ENCODE results near the gene TTC39A.

The TTC39A gene

DNA sequence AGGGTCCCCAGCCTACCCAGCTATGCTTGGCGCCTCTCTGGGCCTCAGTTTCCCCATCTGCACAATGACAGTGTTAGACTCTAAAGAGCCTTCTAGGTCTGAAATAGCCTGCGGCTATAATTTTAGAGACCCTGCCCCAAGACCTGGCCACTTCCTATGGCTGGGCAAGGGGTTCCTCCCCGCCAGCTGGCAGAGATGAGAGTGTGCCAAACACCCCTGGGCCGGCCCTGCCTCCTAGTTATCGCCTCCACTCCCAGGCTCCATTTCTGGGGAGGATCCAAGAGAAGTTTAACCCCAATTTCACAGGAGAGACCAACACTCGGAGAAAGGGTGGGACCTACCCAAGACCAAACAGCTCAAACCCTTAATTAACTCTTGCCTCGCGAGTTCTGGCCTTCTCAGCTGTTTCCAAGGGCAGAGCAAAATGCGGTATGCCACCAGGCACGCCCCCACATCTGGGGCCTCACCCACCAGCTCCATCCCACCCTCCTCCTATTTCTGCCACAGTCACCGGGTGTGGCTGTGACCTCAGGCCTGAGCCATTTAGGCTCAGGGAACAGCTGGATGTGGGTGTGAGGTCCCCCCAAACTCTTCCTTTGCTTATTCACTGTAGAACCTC lies 35.7 kb downstream of the TTC39A start:
- no peak overlapping the region for H3K27ac ChIP-seq (ENCODE audit: low read length)

DNA sequence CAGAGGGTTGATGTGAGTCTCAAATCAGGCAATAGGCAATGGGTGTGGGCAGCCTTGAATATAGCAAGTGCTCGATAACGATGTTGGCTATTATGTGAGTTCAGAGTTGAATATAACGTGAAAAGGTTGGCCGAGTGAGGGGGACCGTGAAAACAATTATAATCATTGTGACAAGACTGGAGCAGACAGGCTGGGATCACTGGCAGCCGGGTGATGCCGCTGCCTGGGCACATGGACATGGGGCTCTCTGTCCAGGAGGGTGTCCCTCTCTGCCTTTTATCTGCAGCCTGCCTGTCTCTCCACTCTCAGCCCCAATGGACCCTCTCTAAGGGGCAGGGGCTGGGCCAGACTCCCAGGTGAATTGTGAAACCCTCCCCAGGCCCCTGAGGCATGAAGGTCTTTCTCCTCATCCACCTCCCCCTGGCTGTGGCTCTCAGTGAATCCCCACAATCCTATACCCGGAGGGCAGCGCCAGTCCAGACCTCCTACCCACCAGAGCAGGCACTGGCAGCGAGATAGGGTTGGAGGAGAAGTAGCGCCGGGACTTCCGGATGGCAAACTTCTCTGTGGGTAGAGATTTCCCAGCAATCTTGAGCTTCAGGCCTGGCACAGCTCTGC lies 36.4 kb downstream of the TTC39A start:
- no peak overlapping the region for H3K9ac ChIP-seq (ENCODE audit: low read length)
- no peaks in the 10 kb centered on the region for H3K9me2 ChIP-seq (replicated peaks; ENCODE audit: insufficient read depth, low read length)
- H3K9me3 ChIP-seq (replicated peaks; ENCODE audit: insufficient read depth, low read length): no peaks in the 10 kb centered on the region

More for the DNA sequence above, 35.7 kb downstream of the TTC39A start:
- no peak for DNase-seq
- Histone ChIP-seq H3F3A (ENCODE audit: insufficient read depth, low read length) (no peaks in the 10 kb centered on the region), H3K79me2 (ENCODE audit: low read length) (no peaks in the 10 kb centered on the region), H3K4me1 (ENCODE audit: low read length) (0 out of 2 replicates have a peak, but pooled peaks cover 5% of the 10 kb centered on the region), H3K9ac (ENCODE audit: low read length) (no peak overlapping the region), H3K36me3 (replicated peaks; ENCODE audit: insufficient read depth, low read length) (no peaks in the 10 kb centered on the region), H4K20me1 (ENCODE audit: insufficient read depth, low read length) (no peaks in the 10 kb centered on the region), H3K4me3 (ENCODE audit: low read length) (no peak overlapping the region), H3K27me3 (replicated peaks; ENCODE audit: insufficient read depth, low read length) (no peaks in the 10 kb centered on the region), H3K9me3 (replicated peaks; ENCODE audit: insufficient read depth, low read length) (no peaks in the 10 kb centered on the region), H3K4me2 (ENCODE audit: low read depth, low read length) (no peak overlapping the region), H3K9me2 (replicated peaks; ENCODE audit: insufficient read depth, low read length) (no peaks in the 10 kb centered on the region), H2AFZ (ENCODE audit: low read length) (no peak overlapping the region)
- TF ChIP-seq EZH2 (optimal IDR thresholded peaks at IDR 0.05; ENCODE audit: low read depth, low read length) (no peak), EZH2phosphoT487 (IDR thresholded peaks at IDR 0.05; ENCODE audit: low read length) (no peak)
- TF ChIP-seq, protein P1, sequence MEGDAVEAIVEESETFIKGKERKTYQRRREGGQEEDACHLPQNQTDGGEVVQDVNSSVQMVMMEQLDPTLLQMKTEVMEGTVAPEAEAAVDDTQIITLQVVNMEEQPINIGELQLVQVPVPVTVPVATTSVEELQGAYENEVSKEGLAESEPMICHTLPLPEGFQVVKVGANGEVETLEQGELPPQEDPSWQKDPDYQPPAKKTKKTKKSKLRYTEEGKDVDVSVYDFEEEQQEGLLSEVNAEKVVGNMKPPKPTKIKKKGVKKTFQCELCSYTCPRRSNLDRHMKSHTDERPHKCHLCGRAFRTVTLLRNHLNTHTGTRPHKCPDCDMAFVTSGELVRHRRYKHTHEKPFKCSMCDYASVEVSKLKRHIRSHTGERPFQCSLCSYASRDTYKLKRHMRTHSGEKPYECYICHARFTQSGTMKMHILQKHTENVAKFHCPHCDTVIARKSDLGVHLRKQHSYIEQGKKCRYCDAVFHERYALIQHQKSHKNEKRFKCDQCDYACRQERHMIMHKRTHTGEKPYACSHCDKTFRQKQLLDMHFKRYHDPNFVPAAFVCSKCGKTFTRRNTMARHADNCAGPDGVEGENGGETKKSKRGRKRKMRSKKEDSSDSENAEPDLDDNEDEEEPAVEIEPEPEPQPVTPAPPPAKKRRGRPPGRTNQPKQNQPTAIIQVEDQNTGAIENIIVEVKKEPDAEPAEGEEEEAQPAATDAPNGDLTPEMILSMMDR (IDR thresholded peaks at IDR 0.05; ENCODE audit: low read length): no peak

DNA sequence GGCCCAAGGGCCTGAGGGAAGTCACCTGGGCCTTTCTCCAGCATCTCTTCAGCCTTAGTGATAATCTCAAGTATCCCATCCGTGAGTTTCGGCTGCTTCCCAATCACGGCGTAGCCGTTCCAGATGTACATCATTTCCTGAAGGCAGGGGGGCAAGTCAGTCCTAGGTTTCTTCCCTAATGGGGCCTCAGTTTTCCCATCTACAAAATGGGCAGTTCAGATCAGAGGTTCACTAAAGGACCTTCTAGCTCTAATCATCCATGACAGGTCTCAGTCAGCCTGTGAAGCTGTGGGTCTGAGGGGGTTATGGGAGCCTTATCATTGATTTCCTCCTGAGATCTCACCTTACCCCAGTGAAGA lies 39.9 kb downstream of the TTC39A start:
- Histone ChIP-seq H4K20me1 (ENCODE audit: insufficient read depth, low read length) (no peaks in the 10 kb centered on the region), H3K79me2 (ENCODE audit: low read length) (no peaks in the 10 kb centered on the region), H3K36me3 (replicated peaks; ENCODE audit: insufficient read depth, low read length) (no peaks in the 10 kb centered on the region), H3F3A (ENCODE audit: insufficient read depth, low read length) (no peaks in the 10 kb centered on the region), H3K27me3 (replicated peaks; ENCODE audit: insufficient read depth, low read length) (no peaks in the 10 kb centered on the region), H3K9me2 (replicated peaks; ENCODE audit: insufficient read depth, low read length) (no peaks in the 10 kb centered on the region), H2AFZ (ENCODE audit: low read length) (no peak overlapping the region), H3K9me3 (replicated peaks; ENCODE audit: insufficient read depth, low read length) (no peaks in the 10 kb centered on the region), H3K4me2 (ENCODE audit: low read depth, low read length) (no peak overlapping the region), H3K27ac (ENCODE audit: low read length) (no peak overlapping the region), H3K4me1 (ENCODE audit: low read length) (no peaks in the 10 kb centered on the region), H3K9ac (ENCODE audit: low read length) (no peak overlapping the region), H3K4me3 (ENCODE audit: low read length) (no peak overlapping the region)
- no peak for DNase-seq
- TF ChIP-seq, protein P1 (IDR thresholded peaks at IDR 0.05; ENCODE audit: low read length): no peak
- TF ChIP-seq EZH2 (optimal IDR thresholded peaks at IDR 0.05; ENCODE audit: low read depth, low read length): no peak
- no peak for TF ChIP-seq EZH2phosphoT487 (IDR thresholded peaks at IDR 0.05; ENCODE audit: low read length)

More for the DNA sequence above, 36.4 kb downstream of the TTC39A start:
- no peak overlapping the region for H3K4me3 ChIP-seq (ENCODE audit: low read length)
- no peaks in the 10 kb centered on the region for H3K36me3 ChIP-seq (replicated peaks; ENCODE audit: insufficient read depth, low read length)
- H3F3A ChIP-seq (ENCODE audit: insufficient read depth, low read length): no peaks in the 10 kb centered on the region
- no peaks in the 10 kb centered on the region for H4K20me1 ChIP-seq (ENCODE audit: insufficient read depth, low read length)
- no peak for TF ChIP-seq EZH2phosphoT487 (IDR thresholded peaks at IDR 0.05; ENCODE audit: low read length)
- no peak for TF ChIP-seq EZH2 (optimal IDR thresholded peaks at IDR 0.05; ENCODE audit: low read depth, low read length)
- TF ChIP-seq, protein P1 (IDR thresholded peaks at IDR 0.05; ENCODE audit: low read length): no peak
- DNase-seq: no peak
- H3K4me2 ChIP-seq (ENCODE audit: low read depth, low read length): no peak overlapping the region
- 0 out of 2 replicates have a peak, but pooled peaks cover 5% of the 10 kb centered on the region for H3K4me1 ChIP-seq (ENCODE audit: low read length)
- H3K79me2 ChIP-seq (ENCODE audit: low read length): no peaks in the 10 kb centered on the region
- no peaks in the 10 kb centered on the region for H3K27me3 ChIP-seq (replicated peaks; ENCODE audit: insufficient read depth, low read length)
- no peak overlapping the region for H3K27ac ChIP-seq (ENCODE audit: low read length)
- no peak overlapping the region for H2AFZ ChIP-seq (ENCODE audit: low read length)

All from MM.1S (cell line).